Cerebellar cortex (tissue), 1 donor: Measurements from ENCODE around the gene PGF.
A peak's percentile ranks its signal among the peaks of the same experiment; 100 is the strongest.
"Not testable (repeated sequence)": the region's sequence is repeated elsewhere in the genome, so short reads cannot be mapped to it uniquely, and the experiment has no call there.

Source experiments
- DNase-seq: peaks from one replicate; pipeline ENCODE4 v3.0.0-alpha.2; 2015; ENCODE audit warnings: low spot score

Gene PGF

GRCh38 chr14:74955229-74956026, at the start of gene PGF:
Gene PGF, minus strand, starts transcription at chr14:74955597. Its CDS starts 355 bp downstream, at chr14:74955242.
- no peak for DNase-seq

- no peak for DNase-seq
Measured at GRCh38 chr14:75003250-75004027, 48.0 kb upstream of the PGF start.

DNA sequence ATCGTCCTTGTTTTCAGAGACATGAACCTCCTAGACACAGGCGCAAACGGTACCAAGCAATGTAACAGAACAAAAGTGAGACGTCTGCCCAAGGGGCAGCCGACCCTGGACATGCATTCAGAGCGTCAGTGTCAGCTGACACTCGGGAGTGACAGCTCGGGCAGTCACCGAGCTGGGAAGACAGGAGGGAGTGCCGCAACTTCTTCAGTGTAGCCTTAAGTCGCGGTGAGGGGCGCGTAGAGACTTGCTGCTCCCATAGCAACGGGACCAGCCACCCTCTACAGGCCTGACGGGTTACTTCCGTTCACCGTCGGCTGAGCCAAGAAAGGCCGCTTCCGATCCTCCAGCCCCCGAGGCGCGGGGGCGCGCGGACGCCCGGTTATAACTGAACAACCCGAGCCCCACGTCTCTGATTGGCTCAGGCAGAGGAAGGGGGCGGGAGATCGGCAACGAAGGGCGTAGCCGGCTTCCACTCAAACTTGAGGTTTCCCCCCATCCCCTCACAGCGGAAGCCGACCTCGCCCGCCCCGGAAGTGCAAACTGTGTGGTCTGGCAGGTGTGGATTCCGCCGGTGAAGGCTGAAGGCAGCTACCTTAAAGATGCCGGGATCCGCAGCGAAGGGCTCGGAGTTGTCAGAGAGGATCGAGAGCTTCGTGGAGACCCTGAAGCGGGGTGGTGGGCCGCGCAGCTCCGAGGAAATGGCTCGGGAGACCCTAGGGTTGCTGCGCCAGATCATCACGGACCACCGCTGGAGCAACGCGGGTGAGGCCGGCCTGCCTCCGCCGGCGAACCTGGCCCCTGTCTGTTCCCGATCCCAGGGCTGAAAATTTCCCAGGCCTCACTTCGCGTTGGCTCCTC, 47.2 kb upstream of the PGF start, which contains the start of gene EIF2B2:
Gene EIF2B2, plus strand, starts transcription at position 530 of the 858 bp plus-strand sequence. Its CDS starts 70 bp downstream, at position 600.
- DNase-seq = peak; percentile 99

GRCh38 chr14:75001899-75002298, 46.5 kb upstream of the PGF start:
- DNase-seq = no peak

DNA sequence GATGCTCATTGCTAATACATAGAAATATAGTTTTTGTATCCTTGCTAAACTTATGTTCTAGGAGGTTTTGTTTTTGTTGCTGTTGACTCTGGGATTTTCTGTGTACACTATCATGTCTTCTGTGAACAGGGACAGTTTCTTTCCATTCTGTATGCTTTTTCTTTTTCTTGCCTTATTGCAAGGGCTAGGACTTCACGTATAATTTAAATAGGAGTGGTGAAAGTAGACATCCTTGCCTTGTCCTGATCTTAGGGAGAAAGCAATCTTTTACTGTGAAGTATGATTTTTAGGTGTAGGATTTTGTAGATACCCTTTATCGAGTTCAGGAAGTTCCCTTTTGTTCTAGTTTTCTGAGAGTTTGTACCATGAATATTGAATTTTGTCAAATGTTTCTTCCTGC, 45.9 kb upstream of the PGF start:
- DNase-seq = no peak

GRCh38 chr14:74995781-74996180, 40.4 kb upstream of the PGF start:
- DNase-seq = not testable (repeated sequence)

GRCh38 chr14:74994182-74994581, 38.8 kb upstream of the PGF start:
- not testable (repeated sequence) for DNase-seq

- DNase-seq = no peak
Measured at GRCh38 chr14:74988993-74989392, 33.6 kb upstream of the PGF start.

- DNase-seq = no peak
Measured at GRCh38 chr14:74988131-74988530, 32.7 kb upstream of the PGF start.

GRCh38 chr14:74985806-74986205, 30.4 kb upstream of the PGF start:
- DNase-seq = no peak

- no peak for DNase-seq
Measured at GRCh38 chr14:74985028-74985310, 29.6 kb upstream of the PGF start.

GRCh38 chr14:74984236-74985027, 29.0 kb upstream of the PGF start:
- no peak for DNase-seq

DNA sequence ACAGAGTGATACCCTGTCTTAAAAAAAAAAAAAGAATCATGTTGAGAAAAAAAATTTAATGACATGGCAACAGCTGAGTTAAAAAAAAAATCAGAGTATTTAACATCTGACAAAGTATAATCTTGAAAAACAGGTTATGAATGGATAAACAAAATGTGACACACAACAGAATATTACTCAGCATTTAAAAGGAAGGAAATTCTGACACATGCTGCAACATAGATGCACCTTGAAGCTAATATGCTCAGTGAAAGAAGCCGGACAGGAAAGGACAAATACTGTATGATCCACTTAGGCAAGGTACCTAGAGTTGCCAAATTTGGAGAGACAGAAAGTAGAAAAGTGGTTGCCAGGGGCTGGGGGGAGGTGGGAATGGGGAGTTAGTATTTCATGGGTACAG, 27.9 kb upstream of the PGF start:
- no peak for DNase-seq

DNA sequence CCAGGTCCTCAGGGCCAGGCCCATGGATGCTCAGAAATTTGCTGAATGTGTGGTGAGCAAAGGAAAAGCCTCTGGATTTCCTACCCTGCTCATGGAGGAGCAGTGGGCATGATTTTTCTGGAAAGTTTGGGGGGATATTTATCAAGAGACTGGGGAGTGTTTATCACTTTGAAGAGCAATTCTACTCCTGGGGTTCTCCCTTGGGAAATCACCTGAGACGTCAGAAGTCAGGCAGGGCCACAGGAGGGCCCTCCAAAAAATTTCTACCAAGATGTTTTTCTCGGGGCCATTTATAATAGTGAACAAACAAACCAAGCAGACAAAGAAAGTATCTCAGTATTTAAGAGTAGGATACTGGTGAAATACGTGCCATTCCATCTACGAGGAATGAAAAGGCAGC, 27.3 kb upstream of the PGF start:
- no peak for DNase-seq

GRCh38 chr14:74981833-74982232, 26.4 kb upstream of the PGF start:
- DNase-seq = no peak

DNA sequence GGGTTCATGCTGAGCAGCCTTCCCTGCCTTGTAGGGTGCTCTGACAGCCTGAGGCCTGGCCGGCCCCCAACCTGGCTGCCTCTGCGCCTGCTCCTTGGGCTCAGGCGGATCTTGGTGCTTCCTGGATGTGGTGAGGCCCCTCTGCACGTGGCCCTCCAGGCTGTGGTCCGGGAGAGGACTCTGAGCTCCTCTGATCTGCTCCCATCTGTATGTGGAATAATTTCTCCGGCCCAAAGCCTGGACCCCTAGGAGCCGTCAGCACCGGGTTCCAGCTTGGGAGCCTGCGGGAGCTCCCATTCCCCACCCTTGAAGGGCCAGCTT, 26.0 kb upstream of the PGF start:
- DNase-seq = no peak

DNA sequence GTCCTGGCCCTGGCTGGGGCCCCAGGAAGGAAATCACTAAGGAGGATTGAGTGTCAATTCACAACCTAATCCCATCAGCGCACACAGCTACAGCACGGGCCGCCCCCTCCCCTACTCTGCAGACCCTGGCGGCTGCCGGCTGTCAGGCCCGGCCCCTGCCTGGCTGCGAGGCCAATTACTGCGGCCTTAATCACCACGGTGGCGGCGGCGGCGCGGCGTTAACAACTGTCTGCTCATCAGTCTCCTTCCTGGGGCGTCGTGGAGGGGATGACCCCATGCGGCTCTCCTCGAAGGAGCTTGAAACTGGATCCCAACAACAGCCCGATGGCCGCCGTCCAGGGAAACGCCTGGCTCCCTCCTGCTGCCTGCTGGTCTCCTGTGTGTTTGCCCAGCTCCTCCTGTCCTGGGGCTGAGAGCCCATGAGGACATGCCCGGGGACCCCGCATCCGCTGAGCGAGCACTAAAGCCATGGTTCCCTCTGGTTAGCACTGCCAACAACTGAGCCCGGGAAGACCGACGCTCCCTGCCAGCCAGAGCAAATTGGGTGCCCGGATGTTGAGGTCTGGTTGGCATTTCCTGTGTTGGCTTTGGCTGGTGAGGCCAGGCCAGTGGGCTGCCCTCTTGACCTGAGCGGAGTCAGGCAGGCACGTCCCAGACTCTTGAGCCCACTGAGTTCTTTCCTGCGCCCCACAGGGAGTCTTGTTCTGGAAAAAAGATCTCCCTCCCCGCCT, 25.5 kb upstream of the PGF start:
- DNase-seq = no peak

DNA sequence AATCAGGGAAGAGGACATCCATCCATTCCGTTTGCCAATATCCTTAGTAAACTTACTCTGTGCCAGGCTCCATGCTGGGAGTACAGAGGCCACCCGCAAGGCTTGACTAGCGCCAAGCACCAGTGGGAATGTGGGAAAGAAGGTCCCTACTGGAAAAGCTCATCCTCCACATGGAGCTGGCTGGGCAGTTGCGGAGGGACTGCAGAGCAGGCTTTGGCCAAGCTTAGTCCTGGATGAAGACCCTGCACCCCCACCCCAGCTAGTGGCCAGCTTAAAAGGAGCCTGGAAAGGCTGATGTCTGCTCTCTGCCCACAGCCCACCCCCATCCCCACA, 25.0 kb upstream of the PGF start:
- no peak for DNase-seq

GRCh38 chr14:74979442-74980397, 24.3 kb upstream of the PGF start:
- no peak for DNase-seq

GRCh38 chr14:74979029-74979428, 23.6 kb upstream of the PGF start:
- DNase-seq = no peak
